Stimulated activated effector memory CD8-positive, alpha-beta T cell treated with anti-CD3 and anti-CD28 coated beads, Interleukin-12 subunit alpha, Interleukin-12 subunit beta, amount 100 ng/mL, for 72 hours (primary cell): ENCODE data around the gene ABCA3.

Experiments used
- ATAC-seq: fragments of 150-1000 bp; cut with Tn5 transposase; 2 replicates; pipeline ENCODE4 v1.10.0; 2021
- DNase-seq, 2 donors: peaks; one replicate each; pipeline ENCODE4 v3.0.0; 2021 to 2022; ENCODE audit warnings: low spot score in 2 of 2
- H3K27ac Mint-ChIP-seq: one replicate; pipeline ENCODE4 v1.8.0; 2022; ENCODE audit warnings: mild to moderate bottlenecking, mixed read lengths
- H3K36me3 Mint-ChIP-seq: one replicate; pipeline ENCODE4 v1.8.0; 2022; ENCODE audit warnings: mild to moderate bottlenecking, mixed read lengths
- H3K4me1 Mint-ChIP-seq: one replicate; pipeline ENCODE4 v1.8.0; 2022; ENCODE audit warnings: mixed read lengths
- H3K4me3 Mint-ChIP-seq: one replicate; pipeline ENCODE4 v1.8.0; 2022; ENCODE audit warnings: mild to moderate bottlenecking, mixed read lengths
- H3K9me3 Mint-ChIP-seq: one replicate; pipeline ENCODE4 v1.8.0; 2022; ENCODE audit warnings: mixed read lengths

ABCA3 gene

GRCh38 chr16:2365397-2366294, 25.1 kb upstream of the ABCA3 start:
- ATAC-seq (no peak), DNase-seq (no peak)
- Mint-ChIP-seq H3K4me3 (no peak overlapping the region), H3K4me1 (no peaks in the 10 kb centered on the region), H3K9me3 (no peaks in the 10 kb centered on the region), H3K27ac (no peak overlapping the region), H3K36me3 (no peaks in the 10 kb centered on the region)

GRCh38 chr16:2364638-2365210, 24.2 kb upstream of the ABCA3 start:
- Mint-ChIP-seq H3K36me3 (no peaks in the 10 kb centered on the region), H3K4me1 (no peaks in the 10 kb centered on the region), H3K27ac (no peak overlapping the region)

DNA sequence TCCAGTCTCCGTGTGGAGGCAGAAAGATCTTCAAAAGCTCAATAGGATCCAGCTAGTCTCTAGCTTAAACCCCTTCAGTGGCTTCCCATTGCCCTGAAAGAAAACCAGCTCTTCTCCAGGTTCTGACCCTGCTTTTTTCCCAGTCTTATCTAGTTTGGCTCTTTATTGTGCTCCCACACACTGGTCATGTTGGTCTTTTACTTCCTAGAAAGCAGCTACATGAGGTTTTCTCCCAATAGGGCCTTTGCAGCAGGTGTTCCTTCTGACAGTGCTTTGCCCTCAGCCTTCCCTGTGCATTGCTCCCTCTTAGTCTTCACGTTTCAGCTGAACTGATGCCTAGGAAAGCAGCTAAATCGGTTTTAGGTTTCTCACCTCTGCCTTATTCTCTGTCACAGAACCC, 21.7 kb upstream of the ABCA3 start:
- no peak overlapping the region for H3K27ac Mint-ChIP-seq
- H3K9me3 Mint-ChIP-seq: no peaks in the 10 kb centered on the region
- no peak overlapping the region for H3K4me3 Mint-ChIP-seq
- H3K4me1 Mint-ChIP-seq: no peaks in the 10 kb centered on the region
- no peaks in the 10 kb centered on the region for H3K36me3 Mint-ChIP-seq
- ATAC-seq (no peak), DNase-seq (no peak)

More at GRCh38 chr16:2364638-2365210, 24.2 kb upstream of the ABCA3 start:
- no peaks in the 10 kb centered on the region for H3K9me3 Mint-ChIP-seq
- no peak overlapping the region for H3K4me3 Mint-ChIP-seq
- DNase-seq (no peak), ATAC-seq (no peak)

DNA sequence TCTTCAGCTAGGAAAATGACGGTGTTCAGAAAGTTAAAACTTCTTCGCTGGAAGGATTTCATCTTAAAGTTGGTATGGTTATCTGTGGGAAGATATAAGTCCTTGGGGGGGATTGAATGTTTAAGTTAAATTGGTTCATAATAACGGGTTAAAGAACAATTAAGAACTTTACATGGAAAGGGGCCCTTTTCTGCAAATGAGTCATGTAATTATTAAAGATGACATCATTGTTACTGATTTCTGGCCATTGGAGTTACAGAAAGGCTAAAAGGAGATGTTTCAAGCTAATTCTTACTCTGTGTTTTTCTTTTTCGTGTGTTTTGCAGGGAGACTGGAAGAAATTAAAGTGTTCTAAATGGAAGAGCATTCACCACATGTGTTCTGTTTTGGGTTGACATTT, 20.6 kb upstream of the ABCA3 start:
- no peak for DNase-seq
- H3K27ac Mint-ChIP-seq: no peak overlapping the region
- no peaks in the 10 kb centered on the region for H3K4me1 Mint-ChIP-seq
- no peaks in the 10 kb centered on the region for H3K36me3 Mint-ChIP-seq
- no peak for ATAC-seq
- H3K9me3 Mint-ChIP-seq: no peaks in the 10 kb centered on the region
- no peak overlapping the region for H3K4me3 Mint-ChIP-seq

GRCh38 chr16:2359919-2360318, 19.4 kb upstream of the ABCA3 start:
- Mint-ChIP-seq H3K4me3 (no peak overlapping the region), H3K36me3 (no peaks in the 10 kb centered on the region), H3K27ac (no peak overlapping the region)

GRCh38 chr16:2358811-2359210, 18.3 kb upstream of the ABCA3 start:
- no peak overlapping the region for H3K27ac Mint-ChIP-seq
- H3K36me3 Mint-ChIP-seq: no peaks in the 10 kb centered on the region
- ATAC-seq: no peak
- H3K4me1 Mint-ChIP-seq: no peaks in the 10 kb centered on the region
- H3K9me3 Mint-ChIP-seq: no peaks in the 10 kb centered on the region
- DNase-seq: no peak
- H3K4me3 Mint-ChIP-seq: no peak overlapping the region

More at GRCh38 chr16:2359919-2360318, 19.4 kb upstream of the ABCA3 start:
- Mint-ChIP-seq H3K9me3 (no peaks in the 10 kb centered on the region), H3K4me1 (no peaks in the 10 kb centered on the region)
- no peak for DNase-seq
- no peak for ATAC-seq

DNA sequence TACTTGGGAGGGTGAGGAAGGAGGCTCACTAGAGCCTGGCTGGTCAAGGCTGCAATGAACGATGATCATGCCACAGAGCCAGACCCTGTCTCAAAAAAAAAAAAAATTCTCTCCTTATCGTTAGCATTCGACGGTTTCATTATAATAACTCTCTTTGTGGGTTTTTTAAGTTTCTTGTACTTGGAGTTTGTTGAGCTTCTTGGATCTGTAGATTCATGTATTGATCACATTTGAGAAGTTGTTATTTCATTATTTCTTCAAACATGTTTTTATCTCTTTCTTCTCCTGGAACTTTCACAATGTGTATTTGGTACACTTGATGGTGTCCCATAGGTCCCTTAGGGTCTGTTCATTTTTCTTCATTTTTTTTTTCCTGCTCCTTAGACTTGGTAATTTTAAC, 16.8 kb upstream of the ABCA3 start:
- Mint-ChIP-seq H3K4me1 (no peaks in the 10 kb centered on the region), H3K4me3 (no peak overlapping the region), H3K27ac (no peak overlapping the region), H3K9me3 (no peaks in the 10 kb centered on the region), H3K36me3 (no peaks in the 10 kb centered on the region)
- ATAC-seq: no peak
- DNase-seq: no peak

- DNase-seq: no peak
- Mint-ChIP-seq H3K9me3 (no peaks in the 10 kb centered on the region), H3K36me3 (no peaks in the 10 kb centered on the region), H3K4me1 (no peaks in the 10 kb centered on the region), H3K27ac (no peak overlapping the region), H3K4me3 (no peak overlapping the region)
- no peak for ATAC-seq
Measured at GRCh38 chr16:2350500-2350899, 10.0 kb upstream of the ABCA3 start.

DNA sequence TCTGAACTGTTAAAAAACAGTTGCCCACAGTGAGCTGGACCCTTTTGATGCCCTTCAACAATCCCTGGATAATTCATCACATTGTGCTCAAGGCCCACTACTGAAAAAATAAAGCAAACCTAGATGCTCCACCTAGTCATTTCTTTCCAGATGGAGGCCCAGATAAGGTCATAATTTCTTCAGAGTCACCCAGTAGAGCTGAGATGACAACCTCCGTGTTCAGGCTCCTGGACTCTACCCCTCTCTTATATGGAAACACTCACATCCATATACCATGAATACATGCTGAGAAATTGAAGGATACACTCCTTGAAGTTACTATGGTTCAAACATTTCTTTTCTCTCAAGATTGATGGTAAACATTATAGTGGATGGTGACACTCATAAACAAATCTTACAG, 2.7 kb upstream of the ABCA3 start:
- Mint-ChIP-seq H3K4me3 (no peak overlapping the region), H3K27ac (no peak overlapping the region), H3K9me3 (no peaks in the 10 kb centered on the region), H3K36me3 (peaks cover 4% of the 10 kb centered on the region), H3K4me1 (peaks cover 10% of the 10 kb centered on the region)
- no peak for DNase-seq
- no peak for ATAC-seq

GRCh38 chr16:2341456-2342447, 1.2 kb upstream of the ABCA3 start:
- H3K36me3 Mint-ChIP-seq: peaks cover 5% of the 10 kb centered on the region
- peaks cover 10% of the 10 kb centered on the region for H3K4me1 Mint-ChIP-seq
- H3K27ac Mint-ChIP-seq: no peak overlapping the region
- DNase-seq (no peak), ATAC-seq (no peak)
- no peaks in the 10 kb centered on the region for H3K9me3 Mint-ChIP-seq
- peak overlapping the region; percentile 78 for H3K4me3 Mint-ChIP-seq

DNA sequence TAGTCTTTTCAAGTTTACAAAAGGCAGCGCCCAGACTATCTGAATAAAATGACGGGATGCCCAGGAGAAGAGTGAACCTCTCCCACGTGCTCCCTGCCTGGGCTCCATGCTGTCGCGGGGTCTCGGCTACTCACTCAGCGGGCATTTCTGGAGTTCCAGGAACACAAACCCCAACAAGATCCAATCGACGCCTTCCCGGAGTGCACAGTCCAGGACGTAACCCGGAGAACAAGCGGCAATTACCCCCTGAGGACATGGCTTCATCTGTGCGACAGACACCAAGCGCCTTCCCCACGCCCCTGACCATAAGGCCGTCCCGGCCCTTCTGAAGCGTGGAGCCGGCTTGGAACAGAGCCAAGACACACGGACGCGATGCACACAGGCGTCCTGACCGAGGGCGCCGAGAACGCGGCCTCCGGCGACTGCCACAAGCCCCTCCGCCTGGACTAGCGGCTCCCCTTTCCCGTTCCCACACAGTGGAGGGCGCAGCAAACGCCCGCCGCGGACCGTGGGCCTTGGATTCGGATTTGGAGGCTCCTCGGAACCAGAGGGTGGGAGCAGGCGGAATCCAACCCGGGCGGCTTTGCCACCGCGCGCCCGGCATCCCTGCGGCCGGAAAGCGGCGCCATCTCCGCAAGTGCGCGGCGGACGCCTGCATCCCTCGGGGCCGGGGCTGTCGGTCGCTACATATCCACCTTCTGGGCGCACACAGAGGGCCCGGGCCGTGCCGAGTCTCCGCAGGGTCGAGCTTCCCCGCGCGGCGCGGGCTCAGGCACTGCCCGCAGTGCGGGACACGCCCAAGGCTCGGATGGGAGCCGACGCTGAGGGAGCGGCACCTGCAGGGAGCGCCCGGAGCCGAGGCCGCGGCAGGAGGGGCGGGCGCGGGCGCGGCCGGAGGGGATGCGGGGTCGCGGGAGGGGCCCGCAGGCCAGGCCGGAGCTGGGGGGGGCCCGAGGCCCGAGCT, 725 bp downstream of the ABCA3 start:
- peak overlapping the region; percentile 78 for H3K4me3 Mint-ChIP-seq

DNA sequence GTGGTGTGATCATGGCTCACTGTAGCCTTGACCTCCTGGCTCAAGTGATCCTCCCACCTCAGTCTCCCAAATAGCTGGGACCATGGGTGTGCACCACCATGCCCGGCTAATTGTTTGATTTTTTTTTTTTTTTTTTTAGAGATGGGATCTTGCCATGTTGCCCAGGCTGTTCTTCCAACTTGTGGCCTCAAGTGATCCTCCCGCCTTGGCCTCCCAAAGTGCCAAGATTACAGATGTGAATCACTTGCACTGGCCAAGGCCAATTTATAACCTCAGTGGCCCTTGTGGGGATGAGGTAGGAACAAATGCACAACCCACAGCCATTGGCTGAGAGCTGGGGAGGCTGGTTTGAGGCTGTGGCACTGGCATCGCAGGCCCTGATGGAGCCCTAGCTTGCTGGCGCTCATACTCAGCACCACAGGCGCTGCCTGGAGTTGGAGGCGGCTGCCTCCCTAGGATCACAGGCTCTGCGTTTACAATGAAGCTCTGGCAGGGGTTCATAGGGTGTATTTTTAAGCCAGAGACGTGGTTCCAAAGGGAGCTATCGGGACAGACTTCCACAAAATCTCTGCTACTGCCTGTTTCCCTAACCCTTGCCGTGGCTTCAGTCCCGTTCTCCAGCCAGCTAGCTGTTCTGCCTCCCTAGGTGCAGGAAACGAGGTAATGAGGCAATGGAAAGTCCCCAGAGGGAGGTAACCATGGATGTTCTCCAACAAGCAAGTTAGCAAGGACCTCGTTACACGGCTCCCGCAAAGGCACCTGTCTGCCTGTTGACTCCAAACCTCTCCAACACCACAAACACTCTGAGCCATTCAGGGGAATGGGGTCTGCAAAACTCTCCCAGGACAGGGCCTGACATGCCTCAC, 2.9 kb downstream of the ABCA3 start:
- no peaks in the 10 kb centered on the region for H3K9me3 Mint-ChIP-seq
- ATAC-seq (no peak), DNase-seq (no peak)
- no peak overlapping the region for H3K4me3 Mint-ChIP-seq
- H3K27ac Mint-ChIP-seq: no peak overlapping the region
- H3K36me3 Mint-ChIP-seq: peaks cover 5% of the 10 kb centered on the region
- peaks cover 10% of the 10 kb centered on the region for H3K4me1 Mint-ChIP-seq

More for the DNA sequence above, 725 bp downstream of the ABCA3 start:
- Mint-ChIP-seq H3K27ac (peak overlapping the region; percentile 82), H3K9me3 (no peaks in the 10 kb centered on the region), H3K36me3 (peaks cover 5% of the 10 kb centered on the region), H3K4me1 (peaks cover 10% of the 10 kb centered on the region)
- peak; percentile 44 to 81 for DNase-seq
- peak; percentile 60 for ATAC-seq

- Mint-ChIP-seq H3K9me3 (no peaks in the 10 kb centered on the region), H3K4me3 (no peak overlapping the region), H3K36me3 (peaks cover 5% of the 10 kb centered on the region), H3K27ac (no peak overlapping the region), H3K4me1 (peaks cover 10% of the 10 kb centered on the region)
- ATAC-seq: no peak
- DNase-seq: no peak
Measured at GRCh38 chr16:2335286-2335895, 5.1 kb downstream of the ABCA3 start.
